Measurements from ENCODE around the gene TEX2. TPM values are rescaled to one million over a fixed set of nuclear protein-coding genes. Genes with fewer than 3 reads are reported as not detected.
A peak's percentile ranks its signal among the peaks of the same experiment; 100 is the strongest.

Gene TEX2, protein sequence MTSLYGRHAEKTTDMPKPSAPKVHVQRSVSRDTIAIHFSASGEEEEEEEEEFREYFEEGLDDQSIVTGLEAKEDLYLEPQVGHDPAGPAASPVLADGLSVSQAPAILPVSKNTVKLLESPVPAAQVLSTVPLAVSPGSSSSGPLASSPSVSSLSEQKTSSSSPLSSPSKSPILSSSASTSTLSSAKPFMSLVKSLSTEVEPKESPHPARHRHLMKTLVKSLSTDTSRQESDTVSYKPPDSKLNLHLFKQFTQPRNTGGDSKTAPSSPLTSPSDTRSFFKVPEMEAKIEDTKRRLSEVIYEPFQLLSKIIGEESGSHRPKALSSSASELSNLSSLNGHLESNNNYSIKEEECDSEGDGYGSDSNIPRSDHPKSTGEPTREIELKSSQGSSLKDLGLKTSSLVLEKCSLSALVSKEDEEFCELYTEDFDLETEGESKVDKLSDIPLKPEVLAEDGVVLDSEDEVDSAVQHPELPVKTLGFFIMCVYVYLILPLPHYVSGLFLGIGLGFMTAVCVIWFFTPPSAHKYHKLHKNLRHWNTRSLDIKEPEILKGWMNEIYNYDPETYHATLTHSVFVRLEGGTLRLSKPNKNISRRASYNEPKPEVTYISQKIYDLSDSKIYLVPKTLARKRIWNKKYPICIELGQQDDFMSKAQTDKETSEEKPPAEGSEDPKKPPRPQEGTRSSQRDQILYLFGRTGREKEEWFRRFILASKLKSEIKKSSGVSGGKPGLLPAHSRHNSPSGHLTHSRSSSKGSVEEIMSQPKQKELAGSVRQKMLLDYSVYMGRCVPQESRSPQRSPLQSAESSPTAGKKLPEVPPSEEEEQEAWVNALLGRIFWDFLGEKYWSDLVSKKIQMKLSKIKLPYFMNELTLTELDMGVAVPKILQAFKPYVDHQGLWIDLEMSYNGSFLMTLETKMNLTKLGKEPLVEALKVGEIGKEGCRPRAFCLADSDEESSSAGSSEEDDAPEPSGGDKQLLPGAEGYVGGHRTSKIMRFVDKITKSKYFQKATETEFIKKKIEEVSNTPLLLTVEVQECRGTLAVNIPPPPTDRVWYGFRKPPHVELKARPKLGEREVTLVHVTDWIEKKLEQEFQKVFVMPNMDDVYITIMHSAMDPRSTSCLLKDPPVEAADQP
- 19.3 and 20.2 TPM in 2 replicates for total RNA-seq (2022)
- percentile 68 among the genes with signal in this experiment for Bru-seq, nascent RNA
- percentile 65 among the genes with signal in this experiment for BruChase-seq, experiment 1, labeled RNA remaining after a 2-hour chase
- percentile 62 among the genes with signal in this experiment for BruChase-seq, experiment 2, labeled RNA remaining after a 6-hour chase
- long read RNA-seq, full-length matches to known transcripts, result 27 of 43 reads
- long read RNA-seq, partial matches to known transcripts, result 10 of 43 reads
- long read RNA-seq, other reads (novel, unspliced or antisense), result 6 of 43 reads

DNA sequence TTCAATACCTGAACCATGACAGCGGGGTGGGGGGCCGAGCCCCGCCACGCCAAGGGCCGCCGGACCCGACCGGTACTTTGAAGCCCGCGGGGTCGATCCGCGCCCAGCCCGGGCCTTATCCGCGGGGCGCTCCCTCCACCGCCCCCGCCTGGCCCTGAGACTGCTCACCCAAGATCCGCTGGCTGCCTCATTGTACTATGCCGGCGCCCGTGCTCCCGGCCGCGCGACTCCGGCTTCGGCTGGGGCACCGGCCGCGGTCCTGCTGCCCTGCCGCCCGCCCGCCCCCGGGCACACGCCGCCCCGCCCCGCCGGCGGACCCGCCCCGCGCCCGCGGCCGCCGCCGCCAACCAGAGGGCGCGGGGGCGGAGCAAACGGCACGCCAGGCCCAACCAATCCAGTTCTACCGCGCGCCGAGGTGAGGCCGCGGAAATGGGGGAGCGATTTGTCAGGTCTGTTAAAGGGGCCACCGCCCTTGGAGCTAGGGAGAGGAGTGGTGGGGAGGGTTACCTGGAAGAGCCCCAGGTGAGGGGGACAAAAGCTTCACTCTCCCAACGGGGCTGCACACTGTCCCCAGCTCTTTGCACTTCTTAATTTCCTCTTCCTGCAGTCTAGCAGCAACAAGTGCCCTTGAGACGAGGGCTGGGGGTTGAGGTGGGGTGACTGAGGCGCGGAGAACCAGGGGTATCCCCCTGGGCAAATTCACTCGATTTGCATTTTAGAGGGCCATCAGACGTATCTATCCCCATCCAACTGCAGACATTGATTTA is at the start of gene TEX2:
TEX2 (minus strand) TSS at position 261 of the 767 bp plus-strand sequence. CDS start 49,043 bp downstream, outside the sequence.
- Histone ChIP-seq H3K36me3 (ENCODE audit: control insufficient read depth, insufficient read depth, low read length) (no peaks in the 10 kb centered on the region), H3K9me3 (no peaks in the 10 kb centered on the region), H3K27me3 (replicated peaks; ENCODE audit: control insufficient read depth, insufficient read depth, low read length) (no peaks in the 10 kb centered on the region), H3K4me1 (peaks cover 15% of the 10 kb centered on the region), H3K4me3 (ENCODE audit: low read depth, low read length) (peak within 1 kb of the TSS; percentile 83)
- no peaks in the 10 kb centered on the region for H3K9me3 Mint-ChIP-seq (ENCODE audit: unreplicated experiment)
- intact Hi-C loops (cut with micrococcal nuclease; ENCODE audit: unreplicated experiment), result loop anchor here (2.0 to 5.0 kb wide), 4 partner anchors 20 to 116 kb away; no protein-coding TSS in a partner anchor
- ChIA-PET CTCF (interaction anchor here (0.6 to 1.0 kb wide), 5 partner anchors 14 to 641 kb away, joined by 3 to 5 read pairs (median 4); partner anchors contain the start of gene MAP3K3), POLR2A (interaction anchor here (0.7 to 1.1 kb wide), 2 partner anchors 9 to 117 kb away, joined by 4 to 5 read pairs; no protein-coding TSS in a partner anchor)
- peak; percentile 91 to 93 for DNase-seq
- H3K27ac Mint-ChIP-seq (ENCODE audit: unreplicated experiment), result peak within 1 kb of the TSS; percentile 53
- no TSS peak for BruUV-seq (replicated peaks)
- peaks cover 7% of the 10 kb centered on the region for H3K27me3 Mint-ChIP-seq (ENCODE audit: insufficient read depth, unreplicated experiment)
- H3K4me1 Mint-ChIP-seq (ENCODE audit: low read depth, unreplicated experiment), result peaks cover 12% of the 10 kb centered on the region
- TF ChIP-seq, protein P1, sequence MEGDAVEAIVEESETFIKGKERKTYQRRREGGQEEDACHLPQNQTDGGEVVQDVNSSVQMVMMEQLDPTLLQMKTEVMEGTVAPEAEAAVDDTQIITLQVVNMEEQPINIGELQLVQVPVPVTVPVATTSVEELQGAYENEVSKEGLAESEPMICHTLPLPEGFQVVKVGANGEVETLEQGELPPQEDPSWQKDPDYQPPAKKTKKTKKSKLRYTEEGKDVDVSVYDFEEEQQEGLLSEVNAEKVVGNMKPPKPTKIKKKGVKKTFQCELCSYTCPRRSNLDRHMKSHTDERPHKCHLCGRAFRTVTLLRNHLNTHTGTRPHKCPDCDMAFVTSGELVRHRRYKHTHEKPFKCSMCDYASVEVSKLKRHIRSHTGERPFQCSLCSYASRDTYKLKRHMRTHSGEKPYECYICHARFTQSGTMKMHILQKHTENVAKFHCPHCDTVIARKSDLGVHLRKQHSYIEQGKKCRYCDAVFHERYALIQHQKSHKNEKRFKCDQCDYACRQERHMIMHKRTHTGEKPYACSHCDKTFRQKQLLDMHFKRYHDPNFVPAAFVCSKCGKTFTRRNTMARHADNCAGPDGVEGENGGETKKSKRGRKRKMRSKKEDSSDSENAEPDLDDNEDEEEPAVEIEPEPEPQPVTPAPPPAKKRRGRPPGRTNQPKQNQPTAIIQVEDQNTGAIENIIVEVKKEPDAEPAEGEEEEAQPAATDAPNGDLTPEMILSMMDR (IDR thresholded peaks at IDR 0.05; ENCODE audit: insufficient read depth in 1 of 2, low read depth in 1 of 2, low read length in 1 of 2, severe bottlenecking in 1 of 2, unreplicated experiment in 1 of 2), result no peak
- peak within 1 kb of the TSS; percentile 98 for H3K4me3 Mint-ChIP-seq (ENCODE audit: unreplicated experiment)
- H3K36me3 Mint-ChIP-seq (ENCODE audit: insufficient read depth, unreplicated experiment), result peaks cover 5% of the 10 kb centered on the region

DNA sequence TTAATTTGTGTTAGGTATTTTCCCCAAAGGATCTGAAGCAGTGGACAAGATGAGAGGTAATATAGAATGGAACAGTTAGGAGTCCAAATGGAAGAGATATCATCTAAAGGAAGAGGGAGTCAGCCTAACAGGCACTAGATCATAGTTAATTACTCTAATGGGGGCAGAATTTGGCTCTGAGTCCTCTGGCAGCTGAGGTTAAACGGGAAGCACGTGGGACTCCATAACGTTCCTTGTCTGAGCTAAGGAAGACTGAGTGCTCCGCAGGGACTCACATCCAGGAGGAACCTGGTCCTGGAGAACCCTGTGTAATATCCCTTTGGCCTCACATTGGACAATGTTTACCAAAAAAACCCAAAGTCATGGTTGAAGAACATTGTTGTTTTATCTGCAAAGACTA is 46.6 kb upstream of the TEX2 start:
- Mint-ChIP-seq H3K27me3 (ENCODE audit: insufficient read depth, unreplicated experiment) (no peaks in the 10 kb centered on the region), H3K36me3 (ENCODE audit: insufficient read depth, unreplicated experiment) (no peaks in the 10 kb centered on the region), H3K9me3 (ENCODE audit: unreplicated experiment) (no peaks in the 10 kb centered on the region), H3K4me1 (ENCODE audit: low read depth, unreplicated experiment) (peaks cover 6% of the 10 kb centered on the region), H3K27ac (ENCODE audit: unreplicated experiment) (no peak overlapping the region), H3K4me3 (ENCODE audit: unreplicated experiment) (no peak overlapping the region)
- BruUV-seq (replicated peaks), result no TSS peak
- intact Hi-C loops (cut with micrococcal nuclease; ENCODE audit: unreplicated experiment), result loop anchor here (5.0 kb wide), 1 partner anchor 188 kb away; the partner anchor contains the start of gene POLG2
- ChIA-PET POLR2A (no interaction called here), CTCF (no interaction called here)
- Histone ChIP-seq H3K4me1 (peaks cover 12% of the 10 kb centered on the region), H3K4me3 (ENCODE audit: low read depth, low read length) (no peak overlapping the region), H3K27me3 (replicated peaks; ENCODE audit: control insufficient read depth, insufficient read depth, low read length) (no peaks in the 10 kb centered on the region), H3K9me3 (no peaks in the 10 kb centered on the region), H3K36me3 (ENCODE audit: control insufficient read depth, insufficient read depth, low read length) (no peaks in the 10 kb centered on the region)
- TF ChIP-seq, protein P1 (IDR thresholded peaks at IDR 0.05; ENCODE audit: insufficient read depth in 1 of 2, low read depth in 1 of 2, low read length in 1 of 2, severe bottlenecking in 1 of 2, unreplicated experiment in 1 of 2), result no peak
- DNase-seq, result no peak
